Transverse colon (tissue), 3 donors: Measurements from ENCODE around the gene KCND1.

ENCODE experiments used
- EP300 ChIP-seq: sonication (generic); formaldehyde crosslinking; IDR thresholded peaks from one replicate; pipeline ENCODE4 v1.6.1; 2017; ENCODE audit warnings: antibody characterized with exemption, low read depth
- POLR2A ChIP-seq: fragments of 450-650 bp; IDR thresholded peaks from one replicate; pipeline ENCODE4 v1.6.1; 2016; ENCODE audit warnings: antibody characterized with exemption, mild to moderate bottlenecking, moderate library complexity
- TF ChIP-seq, protein P1 (sequence below), 5 experiments: fragments of 200-600 bp in 3 of 5; fragments of 450-650 bp in 2 of 5; sonication (generic) in 3 of 5; IDR thresholded peaks; 1 replicate in 2 of 5; 2 replicates in 3 of 5; pipeline ENCODE4 v1.5.1; 2016 to 2017; ENCODE audit warnings: antibody characterized with exemption in 5 of 5, inconsistent platforms in 3 of 5, mild to moderate bottlenecking in 2 of 5, moderate library complexity in 1 of 5

DNA sequence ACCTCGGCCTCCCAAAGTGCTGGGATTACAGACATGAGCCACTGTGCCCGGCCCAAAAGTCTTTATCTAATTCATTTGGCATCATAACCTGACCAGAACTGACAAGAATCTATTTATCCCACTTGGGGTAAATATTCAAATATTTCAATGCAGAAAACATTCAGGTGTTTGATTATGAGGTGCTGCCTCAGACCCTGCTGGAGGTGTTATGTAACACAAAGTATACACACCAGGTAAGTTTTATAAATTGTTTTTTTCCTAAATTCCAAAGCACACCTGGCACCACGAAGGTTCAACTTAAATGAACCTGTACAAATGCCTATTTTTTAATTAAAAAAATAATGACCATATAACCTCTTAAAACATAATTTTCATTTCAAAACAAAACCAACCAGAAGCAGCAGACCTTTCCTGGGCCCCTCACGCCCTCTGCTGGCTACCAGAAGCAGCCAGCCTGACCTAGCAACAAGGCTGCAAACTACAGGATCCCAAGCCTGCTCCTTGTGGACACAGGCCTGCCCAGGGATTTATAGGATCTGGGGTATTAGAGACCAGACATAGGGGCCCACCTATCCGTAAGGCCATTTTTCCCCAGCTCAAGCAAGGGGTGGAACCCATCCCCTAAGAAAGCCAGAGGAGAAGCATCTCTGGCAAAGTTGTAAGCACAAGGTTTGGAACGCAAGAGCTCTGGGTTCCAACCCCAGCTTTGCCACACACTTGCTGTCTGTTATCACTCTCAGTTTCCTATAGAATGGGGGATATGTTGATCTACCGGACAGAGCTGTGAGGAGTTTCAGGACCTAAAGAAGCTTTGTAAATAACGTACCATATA lies 25.9 kb downstream of the KCND1 start:
- TF ChIP-seq, protein P1, sequence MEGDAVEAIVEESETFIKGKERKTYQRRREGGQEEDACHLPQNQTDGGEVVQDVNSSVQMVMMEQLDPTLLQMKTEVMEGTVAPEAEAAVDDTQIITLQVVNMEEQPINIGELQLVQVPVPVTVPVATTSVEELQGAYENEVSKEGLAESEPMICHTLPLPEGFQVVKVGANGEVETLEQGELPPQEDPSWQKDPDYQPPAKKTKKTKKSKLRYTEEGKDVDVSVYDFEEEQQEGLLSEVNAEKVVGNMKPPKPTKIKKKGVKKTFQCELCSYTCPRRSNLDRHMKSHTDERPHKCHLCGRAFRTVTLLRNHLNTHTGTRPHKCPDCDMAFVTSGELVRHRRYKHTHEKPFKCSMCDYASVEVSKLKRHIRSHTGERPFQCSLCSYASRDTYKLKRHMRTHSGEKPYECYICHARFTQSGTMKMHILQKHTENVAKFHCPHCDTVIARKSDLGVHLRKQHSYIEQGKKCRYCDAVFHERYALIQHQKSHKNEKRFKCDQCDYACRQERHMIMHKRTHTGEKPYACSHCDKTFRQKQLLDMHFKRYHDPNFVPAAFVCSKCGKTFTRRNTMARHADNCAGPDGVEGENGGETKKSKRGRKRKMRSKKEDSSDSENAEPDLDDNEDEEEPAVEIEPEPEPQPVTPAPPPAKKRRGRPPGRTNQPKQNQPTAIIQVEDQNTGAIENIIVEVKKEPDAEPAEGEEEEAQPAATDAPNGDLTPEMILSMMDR (IDR thresholded peaks at IDR 0.05) = peak; percentile 44 to 68 (median 59)
- no peak for TF ChIP-seq EP300
- TF ChIP-seq POLR2A = no peak
